GM19043 (cell line): ENCODE data around the gene IP6K2.

Experiments used
- ATAC-seq: cut with Tn5 transposase; IDR thresholded peaks from one replicate; pipeline ENCODE4 v1.9.1; 2021; ENCODE audit warnings: low read depth; ENCODE audit not compliant: unreplicated experiment

The IP6K2 gene

DNA sequence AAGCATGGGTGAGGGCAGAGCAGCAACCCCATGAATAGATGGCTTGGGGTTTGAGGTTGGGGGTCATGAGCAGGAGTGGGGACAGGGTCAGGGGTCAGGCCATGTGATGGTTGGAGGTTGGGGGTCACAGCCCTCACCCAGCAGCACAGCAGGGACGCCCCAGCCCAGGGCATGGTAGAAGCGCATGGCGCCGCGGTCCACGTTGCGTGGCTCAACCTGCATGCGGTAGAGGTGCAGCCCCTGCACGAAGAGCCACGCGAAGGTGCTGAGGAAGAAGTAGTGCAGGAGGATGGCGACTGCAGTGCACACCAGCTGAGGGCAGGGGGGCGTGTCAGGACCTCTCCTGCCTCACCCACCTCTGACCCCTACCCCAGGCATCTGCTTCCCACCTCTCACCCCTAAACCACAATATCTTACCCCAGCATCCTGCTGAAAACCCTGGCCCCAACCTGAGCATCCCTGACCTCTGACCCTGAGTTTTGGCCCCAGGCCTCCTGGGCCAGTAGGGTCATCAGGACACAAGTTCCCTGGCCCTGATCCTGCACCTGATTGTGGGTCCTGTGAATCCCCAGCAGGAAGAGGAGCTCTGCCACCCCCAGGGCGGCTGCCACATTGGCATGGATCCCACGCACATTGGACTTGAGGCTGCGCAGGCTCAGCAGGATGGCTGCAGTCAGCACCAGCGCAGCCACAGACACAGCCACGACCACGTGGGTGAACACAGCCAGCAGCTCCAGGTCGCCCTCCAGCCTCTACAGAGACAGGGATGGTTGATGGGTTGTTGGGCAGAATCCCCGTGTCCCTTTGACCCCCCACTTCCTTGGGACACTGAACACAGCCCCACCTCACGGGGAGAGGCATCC is 71.9 kb downstream of the IP6K2 start:
- no peak for ATAC-seq

DNA sequence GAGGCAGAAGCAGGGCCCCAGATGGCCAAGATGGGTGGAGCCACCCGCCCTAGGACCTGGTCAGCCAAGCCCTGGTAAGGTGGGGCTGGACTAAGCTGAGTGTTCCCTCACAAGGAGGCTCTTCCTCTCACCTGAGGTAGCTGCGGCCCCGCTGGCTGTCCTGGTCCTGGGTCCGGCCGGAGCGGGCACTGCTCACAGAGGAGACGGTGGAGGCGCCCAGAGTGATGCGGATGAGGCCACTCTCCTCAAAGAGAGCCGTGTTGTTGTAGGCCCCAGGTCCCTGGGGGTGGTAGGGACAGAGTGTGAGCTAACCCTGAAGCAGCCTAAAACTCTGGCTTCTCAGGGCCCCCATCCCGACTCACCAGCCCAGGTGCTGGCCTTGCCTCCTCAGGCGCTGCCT is 74.4 kb downstream of the IP6K2 start:
- no peak for ATAC-seq

DNA sequence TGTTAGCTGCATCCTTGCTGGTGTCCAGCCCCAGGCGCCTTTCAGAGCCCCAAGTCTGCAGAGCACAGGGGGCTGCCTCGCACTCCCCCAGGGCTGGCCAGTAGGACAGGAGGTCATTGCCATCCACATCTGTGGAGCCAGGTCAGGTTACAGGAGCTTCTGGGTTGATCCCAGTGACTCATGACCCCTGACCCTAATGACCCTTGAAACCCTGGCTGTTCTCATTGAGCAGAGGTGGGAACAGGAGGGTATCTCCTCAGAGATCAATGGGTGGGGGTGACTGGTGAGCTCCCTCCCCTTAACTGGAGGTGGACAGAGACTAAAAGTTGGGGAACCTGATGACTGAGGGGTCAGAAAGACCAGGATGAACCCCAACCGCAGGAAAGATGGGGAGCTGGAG is 75.6 kb downstream of the IP6K2 start:
- no peak for ATAC-seq

DNA sequence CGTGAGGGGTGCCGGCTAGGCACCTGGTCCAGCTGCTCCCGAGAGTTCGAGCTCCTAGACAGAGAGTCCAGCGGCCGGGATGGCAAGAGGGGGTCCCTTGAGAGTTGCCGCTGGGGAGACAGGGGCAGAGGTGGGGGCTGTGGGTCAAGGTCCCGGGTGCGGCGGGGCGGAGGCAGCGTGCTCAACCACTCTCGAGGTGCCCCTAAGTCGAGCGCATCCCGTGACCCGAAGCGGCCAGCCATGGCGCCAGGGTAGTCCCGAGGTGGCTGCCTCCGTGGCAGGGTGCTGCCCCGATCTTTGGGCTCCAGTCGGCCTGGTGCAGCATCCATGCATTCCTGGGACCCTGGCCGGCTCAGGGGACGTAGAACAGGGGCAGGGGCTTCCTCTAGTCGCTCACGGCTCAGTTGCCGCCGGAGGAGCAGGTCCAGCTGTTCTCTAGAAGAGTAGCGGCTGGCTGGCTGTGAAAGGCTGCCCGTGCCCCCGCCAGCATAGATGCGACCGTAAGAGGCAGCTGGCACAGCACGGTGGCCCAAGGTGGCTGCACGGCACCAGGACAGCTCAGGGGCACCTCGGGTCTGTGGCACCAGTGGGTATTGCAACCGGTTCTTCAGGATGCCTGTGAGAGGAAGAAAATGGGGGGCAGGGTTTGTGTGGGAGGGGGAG is 76.9 kb downstream of the IP6K2 start:
- no peak for ATAC-seq
